ENCODE data around the gene P3H2.

P3H2 gene

DNA sequence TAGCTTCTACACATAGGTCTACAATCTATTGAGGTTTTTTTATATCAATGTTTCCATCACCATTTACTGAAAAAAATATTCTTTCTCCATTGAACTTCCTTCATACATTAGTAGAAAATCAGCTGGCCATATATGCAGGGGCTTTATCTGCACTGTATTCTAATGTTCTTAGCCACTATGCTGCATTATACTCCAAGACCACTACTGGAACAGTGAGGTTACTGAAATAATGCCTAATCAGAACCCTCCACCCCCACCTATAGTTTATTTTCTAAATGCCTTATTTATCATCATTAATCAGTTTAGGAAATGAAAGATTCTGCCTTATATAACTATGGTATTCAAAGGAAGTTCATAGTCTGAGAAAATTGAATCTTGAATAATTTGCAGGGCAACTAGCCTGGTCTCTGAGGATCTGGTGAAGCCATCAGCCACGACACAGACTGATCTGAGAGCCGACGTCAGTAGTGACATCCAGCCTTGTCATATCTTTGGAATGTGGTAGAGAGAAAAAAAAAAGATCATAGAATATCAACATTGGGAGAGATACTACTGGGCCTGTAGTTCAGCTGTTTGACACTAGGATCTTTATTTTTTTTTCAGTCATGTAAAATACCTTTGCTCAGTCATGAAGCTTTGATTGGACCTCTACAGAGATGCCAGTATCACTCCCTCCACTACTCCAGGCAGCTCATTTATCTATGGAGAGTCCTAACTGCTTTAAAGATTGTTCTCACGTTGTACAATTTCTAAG lies 66.6 kb downstream of the P3H2 start:
- DNase-seq, result peak; percentile 89

DNA sequence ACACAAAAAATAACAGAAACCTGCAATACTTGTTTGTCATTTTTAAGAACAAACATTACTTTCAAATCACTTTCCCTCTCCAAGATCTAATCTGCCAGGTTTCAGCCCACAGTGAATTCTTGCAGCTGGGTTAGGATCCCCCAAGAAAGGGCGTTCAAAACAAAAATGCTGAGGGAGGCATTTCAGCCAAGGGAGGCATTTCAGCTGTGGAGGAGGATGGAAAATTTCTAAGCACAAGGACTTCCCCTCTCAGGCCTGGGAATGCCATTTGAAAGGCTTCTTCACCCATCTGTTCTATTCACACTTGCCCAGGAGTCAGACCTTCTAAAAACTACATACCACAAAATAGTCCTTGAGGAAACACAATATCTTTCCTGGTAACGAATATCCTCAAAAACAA lies 69.1 kb downstream of the P3H2 start:
- no peak for DNase-seq

DNA sequence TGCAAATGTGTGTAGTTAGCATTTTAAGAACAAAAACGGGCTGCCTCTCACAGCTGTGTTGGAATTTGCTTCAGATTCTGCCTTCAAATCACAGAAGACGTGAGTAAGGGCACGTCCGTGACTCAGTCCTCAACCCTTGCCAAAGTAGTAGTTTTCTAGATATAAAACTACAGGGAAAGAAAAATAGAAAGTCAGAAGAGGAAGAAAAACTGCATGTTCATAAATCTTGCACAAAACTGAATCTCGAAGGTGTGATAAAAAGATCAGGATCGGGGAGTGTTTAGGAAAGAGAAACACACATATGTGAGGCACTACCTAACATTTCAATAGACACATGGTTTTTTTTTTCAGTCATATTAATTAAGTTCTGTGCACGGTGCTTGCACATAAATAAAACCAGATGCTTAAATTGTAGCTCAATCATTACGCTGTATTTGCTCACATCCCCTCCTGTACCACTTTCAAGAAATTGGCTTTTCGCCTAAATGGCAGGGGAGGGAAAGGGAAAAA lies 71.7 kb downstream of the P3H2 start:
- peak; percentile 80 for DNase-seq

DNA sequence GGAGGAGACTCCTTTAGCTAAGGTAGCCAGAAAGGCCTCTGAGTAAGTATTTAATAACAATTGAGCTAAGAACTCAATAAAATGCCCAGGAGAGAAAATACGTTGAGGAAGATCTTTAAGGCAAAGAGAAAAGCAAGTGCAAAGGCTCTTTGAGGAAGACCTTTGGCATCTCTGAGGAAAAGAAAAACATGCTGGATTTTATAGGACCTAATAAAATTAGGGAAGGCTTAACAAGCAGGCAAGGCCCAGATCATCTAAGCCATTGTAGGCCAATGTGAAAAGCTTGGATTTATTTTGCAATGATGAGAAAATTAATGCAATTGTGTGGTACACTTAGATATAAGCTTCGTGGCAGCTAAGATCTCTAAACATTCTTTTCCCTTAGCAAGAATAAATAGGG lies 75.7 kb downstream of the P3H2 start:
- DNase-seq, result no peak

DNA sequence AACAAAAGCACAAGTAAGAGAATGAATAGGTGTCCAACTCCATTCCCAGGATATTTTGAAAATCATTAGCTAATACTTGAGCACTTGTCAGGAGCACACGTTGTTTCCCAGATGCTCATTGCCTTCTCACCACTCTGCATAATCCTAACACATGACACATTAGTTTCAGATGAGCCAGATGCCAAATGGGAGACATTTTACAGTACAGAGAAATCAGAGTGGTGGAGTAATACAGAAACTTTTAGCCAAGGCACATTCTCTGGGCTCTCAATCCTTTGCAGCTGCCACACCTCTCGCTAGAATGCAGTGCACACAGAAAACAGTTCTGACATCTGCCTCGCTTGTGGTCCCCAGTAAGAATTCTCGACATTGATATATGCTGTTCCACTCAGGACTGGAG lies 76.6 kb downstream of the P3H2 start:
- DNase-seq, result peak; percentile 41

DNA sequence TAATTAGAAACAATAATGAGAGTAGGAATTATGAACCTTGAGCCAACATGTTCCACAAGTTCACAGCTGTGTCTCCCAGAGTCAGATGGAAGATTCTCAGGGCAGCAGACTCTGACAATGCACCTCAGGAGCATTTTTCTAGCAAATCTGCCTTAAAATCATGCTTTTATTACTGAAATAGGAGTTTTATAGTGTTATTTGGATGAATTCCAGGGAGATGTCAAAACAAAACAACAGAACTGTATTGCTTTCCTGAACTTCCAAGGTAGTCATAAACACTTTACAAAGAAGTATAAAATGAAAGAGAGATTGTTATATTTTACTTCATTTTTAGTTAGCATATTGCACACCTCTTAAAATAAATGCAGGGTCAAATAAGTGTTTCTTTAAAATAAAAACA lies 77.0 kb downstream of the P3H2 start:
- DNase-seq, result no peak

DNA sequence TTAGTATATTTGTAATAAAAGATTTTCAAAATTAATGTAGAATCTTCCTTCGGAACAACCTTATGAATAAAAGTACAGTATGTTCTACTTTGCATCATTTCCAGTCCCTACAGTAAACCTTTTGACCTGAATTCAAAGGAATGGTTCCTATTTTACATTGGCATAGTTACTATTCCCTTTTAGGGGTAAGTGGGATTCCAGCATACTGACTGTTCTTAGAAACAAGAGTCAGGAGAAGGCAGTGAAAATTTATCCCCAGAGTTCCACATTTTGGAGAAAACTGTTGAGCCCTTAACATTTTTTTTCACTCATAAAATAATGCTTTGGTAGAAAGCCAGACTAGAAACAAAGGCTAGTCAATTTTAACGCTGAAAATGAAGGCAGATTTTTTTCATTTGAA lies 78.1 kb downstream of the P3H2 start:
- DNase-seq, result no peak

DNA sequence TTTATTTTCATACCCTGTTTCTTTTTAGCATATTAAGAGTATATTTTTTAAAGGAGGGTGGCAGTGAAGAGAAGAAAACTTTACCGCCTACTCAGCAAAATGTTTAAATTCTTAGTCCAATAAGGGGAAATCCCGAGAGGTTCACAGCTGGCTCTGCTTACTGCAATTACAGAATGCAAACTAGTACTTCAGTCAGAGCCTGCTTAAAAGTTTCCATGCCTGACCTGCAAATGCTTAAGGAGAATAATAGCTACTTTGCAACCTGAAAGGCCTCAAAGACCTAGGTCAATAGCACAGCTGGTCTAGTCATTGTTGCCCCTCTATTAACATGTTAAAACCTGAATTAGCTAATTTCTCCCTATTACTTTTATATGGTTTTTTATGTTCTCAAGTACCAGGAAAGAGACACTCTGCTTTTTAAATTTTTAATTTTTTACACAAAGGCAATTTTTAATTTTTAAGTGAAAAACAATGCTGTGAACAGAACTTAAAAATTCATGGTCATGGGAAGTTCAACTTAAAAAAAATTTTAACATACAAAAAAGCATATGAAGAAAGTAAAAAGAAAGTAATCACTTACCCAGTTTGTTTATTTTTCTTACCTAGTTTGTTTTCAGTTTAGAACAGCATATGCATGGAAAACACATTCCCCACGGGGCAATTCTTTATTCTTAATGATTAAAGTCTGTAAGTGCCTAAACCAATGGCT lies 79.2 kb downstream of the P3H2 start:
- no peak for DNase-seq

DNA sequence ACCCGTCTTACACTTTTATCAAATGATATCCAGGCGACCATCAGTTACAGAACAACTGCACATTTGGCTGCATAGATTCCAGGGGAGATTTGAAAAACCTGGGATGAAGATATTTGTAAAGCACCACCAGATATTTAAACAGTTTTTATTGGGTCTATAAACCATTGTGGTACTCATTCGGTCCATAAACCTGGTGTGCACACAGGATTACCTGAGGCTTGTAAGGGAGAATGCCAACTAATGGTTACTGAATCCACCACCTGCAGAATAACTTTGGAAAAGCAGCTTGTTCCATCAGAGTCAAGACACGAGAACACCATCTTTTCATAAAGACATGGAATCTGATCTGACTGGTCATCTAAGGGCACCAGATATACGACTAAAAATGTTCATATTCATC lies 80.6 kb downstream of the P3H2 start:
- DNase-seq, result no peak

DNA sequence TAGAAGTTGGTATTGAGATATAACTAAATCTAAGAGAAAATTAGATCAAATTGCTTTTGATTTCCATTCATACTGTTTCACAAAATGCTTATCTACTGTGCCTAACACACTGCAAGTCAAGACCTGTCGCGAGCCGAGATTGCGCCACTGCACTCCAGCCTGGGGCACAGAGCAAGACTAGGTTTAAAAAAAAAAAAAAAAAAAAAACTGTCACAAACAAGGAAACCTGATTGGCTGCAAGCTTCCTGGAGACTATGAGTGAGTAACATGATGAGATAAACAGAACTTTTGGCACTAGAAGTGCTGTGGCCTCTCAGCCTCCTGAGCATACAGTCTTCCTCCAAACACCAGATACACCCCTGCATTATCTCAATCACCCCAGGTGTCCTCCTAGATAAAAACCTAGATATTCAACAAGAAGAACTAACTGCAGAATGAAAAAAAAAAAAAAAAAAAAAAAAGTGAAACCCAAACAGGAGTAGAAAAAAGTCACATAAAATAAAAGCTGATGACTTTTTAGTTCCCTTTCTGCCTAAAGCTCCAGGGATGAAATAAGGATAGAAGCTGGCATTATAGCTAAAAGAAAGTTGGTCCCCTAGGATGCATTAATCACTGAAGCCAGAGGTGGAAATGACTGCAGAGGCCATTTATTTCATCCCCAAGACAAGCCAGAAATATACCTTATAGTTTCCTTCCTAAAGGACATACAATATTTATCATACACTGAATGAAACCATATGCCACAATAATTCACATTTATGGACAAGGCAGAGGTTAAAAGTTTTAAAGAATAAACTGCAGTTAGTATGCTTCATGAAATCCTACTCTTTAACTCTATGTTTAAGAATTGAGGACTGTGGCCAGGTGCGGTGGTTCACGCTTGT lies 82.4 kb downstream of the P3H2 start:
- DNase-seq, result no peak

DNA sequence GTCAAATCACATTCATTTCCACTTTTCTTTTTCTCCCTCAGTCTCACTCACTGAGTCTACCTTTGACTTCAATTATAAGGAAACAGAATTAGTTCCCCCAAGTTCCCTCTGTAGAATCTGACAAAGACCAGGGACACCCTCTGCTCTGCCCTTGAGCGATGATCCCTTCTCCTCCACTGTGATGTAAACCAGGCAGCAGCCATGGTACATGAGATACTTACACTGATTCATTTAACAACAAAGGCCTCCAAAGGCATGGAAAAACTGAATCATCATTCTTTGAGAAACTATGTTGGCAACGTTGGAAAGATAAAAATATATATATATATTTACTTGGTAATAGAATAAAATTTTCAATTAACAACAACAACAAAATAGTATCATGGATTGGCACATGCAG lies 84.1 kb downstream of the P3H2 start:
- peak; percentile 78 for DNase-seq

DNA sequence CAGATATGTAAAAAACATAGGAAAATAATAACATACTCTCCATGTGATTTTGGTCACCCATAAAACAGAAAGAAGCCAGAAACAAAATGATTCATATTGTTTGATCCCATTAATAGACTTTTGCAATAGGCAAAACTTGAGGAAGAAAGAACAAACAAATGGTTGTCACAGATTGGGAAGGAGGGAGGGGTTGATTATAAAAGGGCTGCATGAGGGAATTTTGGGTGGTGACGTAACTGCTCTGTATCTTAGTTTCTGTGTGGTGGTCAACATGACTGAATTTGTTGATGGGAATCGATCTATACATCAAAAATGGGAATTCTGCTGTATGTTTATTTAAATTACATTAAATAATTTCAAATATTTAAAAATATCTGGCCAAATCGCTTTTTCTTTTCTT lies 86.3 kb downstream of the P3H2 start:
- DNase-seq, result no peak

DNA sequence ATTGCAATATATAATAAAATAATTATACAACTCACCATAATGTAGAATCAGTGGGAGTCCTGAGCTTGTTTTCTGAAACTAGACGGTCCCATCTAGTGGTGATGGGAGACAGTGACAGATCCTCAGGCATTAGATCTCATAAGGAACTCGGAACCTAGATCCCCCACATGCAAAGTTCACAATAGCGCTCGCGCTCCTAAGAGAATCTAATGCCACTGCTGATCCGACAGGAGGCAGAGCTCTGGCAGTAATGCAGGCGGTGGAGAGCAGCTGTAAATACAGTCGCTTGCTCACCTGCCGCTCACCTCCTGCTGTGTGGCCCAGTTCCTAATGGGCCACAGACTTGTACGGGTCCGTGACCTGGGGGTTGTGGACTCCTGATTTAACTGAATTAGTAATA lies 87.8 kb downstream of the P3H2 start:
- no peak for DNase-seq

DNA sequence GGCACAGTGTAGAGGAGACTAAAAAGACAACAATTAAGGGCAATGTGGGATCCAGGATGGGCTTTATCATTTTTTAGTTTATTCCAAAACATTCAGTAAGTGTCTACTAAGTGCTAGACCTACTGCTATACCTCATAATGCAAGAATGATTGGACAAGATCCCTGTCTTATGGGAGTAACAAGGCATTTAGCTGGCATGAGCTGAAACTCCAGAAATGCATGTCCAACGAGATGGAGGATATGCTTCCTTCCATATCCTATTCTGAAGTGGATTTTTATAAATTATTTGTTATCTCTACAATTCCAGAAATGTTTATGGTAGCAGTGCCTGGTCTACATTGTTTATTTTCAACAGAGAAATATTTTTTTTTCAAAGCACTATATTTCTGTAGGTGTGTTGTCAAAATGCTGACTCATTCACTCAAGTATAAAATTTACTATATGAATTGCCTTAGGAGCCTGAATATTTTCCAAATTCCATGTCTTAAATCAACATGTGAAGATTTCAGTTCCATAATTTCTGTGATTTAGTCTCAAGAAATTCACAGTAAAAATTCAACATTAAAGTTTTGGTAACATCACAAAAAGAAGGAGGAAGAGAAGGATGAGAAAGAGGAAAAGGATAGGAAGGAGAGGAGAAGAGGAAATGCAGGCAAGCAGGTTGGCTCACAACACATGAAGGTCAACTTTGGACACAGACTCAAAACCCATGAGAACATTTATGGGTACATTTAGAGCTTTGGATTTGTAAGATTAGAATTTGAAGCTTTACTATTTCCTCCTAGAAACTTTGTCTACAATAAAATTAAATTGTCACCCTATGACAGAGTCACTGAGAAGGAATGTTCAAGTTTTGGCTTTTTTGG lies 88.6 kb downstream of the P3H2 start:
- DNase-seq, result no peak

DNA sequence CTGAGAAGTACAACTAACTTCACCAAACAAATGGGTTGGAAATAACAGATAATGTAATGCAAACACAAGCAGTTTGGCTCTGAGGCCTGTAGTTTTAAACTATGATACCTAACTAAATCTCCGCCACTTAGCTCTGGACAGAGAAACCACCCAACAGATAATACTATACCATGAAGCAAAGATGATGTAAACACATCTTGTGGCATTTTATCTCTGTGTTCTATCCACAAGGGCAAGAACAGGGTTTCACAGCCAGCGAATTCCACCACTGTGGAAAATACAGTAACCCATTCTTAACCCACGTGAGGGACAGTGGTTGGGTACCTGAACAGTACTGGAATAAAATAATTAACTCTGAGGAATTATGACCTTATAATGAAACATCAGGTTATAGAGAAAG lies 93.6 kb downstream of the P3H2 start:
- no peak for DNase-seq

DNA sequence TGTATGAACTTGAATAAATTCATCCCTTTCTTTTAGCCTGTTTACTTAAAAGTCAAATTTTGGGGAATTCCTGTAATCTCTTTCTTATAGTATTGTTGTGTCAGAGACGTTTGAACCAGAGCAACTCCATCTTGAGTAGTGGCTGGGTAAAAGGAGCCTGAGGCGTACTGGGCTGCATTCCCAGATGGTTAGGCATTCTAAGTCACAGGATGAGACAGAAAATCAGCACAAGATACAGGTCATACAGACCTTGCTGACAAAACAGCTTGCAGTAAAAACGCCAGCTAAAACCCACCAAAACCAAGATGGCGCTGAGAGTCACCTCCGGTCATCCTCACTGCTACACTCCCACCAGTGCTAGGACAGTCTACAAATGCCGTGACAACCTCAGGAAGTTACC lies 94.5 kb downstream of the P3H2 start:
- DNase-seq, result no peak

DNA sequence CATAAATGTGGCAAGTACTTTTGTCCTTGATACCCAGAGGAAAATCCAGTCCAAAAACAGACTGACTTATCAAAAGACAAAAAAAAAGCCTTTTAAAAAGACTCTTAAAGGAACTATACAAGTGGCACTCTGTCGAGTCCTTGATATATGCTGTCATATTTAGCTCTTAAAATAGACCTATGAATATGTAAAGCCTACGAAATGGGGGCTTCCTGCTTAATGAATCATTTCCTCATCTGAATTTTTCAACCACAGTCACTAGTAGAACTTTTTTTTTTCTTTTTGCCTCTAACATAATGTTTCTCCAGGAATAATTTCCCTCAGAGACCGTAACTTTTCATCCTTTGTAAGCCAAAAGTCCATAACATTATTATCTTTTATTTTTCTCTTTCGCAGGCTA lies 95.8 kb downstream of the P3H2 start:
- DNase-seq, result peak; percentile 65

DNA sequence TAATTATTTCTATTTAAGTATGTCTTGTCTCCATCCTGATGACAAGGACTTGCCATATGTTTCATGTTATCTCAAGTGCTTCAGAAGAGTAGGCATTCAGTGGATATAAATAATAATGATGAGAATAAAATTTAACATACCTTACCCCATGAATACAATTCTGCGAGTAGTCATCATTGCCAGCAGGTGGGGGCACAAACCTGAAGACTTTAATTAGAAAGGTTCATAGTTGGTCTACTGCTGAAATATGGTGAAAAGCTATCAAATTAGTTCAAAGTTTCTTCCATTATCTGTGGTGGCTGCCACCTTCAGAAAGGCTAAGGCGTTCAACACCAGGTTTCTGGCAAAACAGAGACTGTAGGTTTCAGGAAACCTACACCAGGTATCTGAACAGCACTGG lies 100.9 kb downstream of the P3H2 start:
- no peak for DNase-seq

DNA sequence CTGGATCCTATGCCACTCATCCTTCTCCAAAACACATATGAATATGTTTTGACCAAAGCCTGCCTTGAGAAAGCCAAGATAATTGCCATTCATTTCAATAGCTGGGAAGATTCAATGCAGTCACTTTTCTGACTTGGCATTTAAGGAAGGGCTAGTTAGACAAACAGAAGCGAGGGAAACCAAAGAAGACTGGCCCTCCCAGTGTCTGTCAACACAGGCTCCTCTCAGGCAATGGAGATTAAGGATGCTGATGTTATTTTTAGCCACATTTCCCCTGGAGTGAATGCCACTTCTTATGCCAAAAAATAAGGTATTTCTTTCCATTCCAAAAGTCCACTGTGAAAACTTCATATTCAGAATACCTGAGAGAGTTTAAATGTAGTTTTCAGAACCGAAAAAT lies 101.7 kb downstream of the P3H2 start:
- DNase-seq, result peak; percentile 43

DNA sequence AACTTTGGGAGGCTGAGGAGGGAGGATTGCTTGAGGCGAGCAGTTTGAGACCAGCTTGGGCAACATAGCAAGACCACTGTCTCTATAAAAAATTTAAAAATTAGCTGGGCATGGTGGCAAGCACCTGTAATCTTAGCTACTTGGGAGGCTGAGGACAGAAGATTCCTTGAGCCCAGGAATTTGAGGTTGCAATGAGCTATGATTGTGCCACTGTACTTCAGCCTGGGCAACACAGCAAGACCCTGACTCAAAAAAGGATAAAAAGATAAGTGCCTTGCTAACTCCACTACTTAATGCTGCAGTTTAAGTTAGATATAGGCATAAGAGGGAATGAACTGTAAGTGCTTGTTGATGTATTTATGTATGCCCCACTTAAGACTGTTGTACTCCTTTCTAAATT lies 102.2 kb downstream of the P3H2 start:
- DNase-seq, result no peak

DNA sequence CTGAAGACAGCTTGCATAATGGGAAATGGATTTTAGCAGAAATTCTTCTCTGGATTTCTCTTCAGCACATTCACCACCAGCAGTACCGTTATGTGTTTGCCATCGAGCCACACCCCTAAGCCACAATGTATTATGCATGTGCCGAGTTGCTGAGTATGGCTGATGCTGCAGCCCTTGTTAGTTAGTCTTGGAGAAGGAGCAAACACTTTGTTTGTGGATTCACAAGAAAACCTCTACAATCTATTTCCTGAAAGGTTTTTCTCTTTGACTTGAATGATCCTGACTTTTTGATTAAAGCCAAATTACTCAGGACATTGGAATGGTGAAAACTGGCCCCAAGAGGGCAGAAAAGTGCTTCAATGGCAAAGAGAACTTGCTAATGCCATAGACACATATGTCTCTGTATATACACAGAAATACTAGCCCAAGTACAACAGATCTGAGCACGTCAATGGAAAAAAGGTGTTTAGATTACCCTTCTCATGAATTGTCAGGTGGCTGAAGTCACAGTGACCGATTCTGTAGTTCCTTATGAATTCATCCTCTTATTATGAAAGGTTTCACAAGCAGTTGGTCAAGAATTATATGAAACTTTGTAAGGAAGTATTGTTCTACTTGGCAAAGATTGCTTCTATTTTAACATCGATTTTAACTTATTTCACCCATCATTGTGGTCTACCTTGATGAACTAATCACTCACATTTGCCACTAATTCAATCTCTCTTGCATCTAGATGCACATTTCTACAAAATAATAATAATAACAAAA lies 103.0 kb downstream of the P3H2 start:
- peak; percentile 83 for DNase-seq
